RKO (cell line): ENCODE results near the gene ZNF420.
"Not testable (repeated sequence)": the region's sequence is repeated elsewhere in the genome, so short reads cannot be mapped to it uniquely, and the experiment has no call there.

Experiments used
- DNase-seq: peaks from one replicate; pipeline ENCODE4 v3.0.0-alpha.2; 2016; ENCODE audit warnings: low spot score

The ZNF420 gene

GRCh38 chr19:37077934-37078716, at the start of gene ZNF420:
ZNF420 (plus strand) TSS chr19:37078433; CDS start chr19:37089119, 10,686 bp downstream.
- DNase-seq = peak; percentile 95

GRCh38 chr19:37045140-37045539, 33.1 kb upstream of the ZNF420 start:
- no peak for DNase-seq

GRCh38 chr19:37055330-37055729, 22.9 kb upstream of the ZNF420 start:
- no peak for DNase-seq

DNA sequence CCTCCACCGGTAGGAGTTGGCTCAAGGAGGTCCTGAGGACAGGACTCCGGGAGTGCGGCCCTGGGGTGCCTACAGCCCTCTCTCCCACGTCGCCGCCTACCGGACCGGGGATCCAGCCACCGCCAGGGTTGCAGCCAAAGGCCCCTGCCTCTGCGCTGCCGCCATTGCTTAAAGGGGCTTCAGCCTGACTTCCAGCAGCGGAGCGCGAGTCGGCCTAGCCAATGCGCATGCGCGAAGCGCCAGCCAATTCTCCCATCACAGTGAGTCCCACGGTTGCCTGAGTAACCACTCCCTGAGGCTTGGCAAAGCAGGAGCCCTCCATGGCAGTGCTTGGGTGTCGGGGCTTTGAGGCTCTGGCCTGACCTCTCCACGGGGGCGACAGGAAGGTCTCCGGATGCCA, 21.5 kb upstream of the ZNF420 start:
- no peak for DNase-seq

DNA sequence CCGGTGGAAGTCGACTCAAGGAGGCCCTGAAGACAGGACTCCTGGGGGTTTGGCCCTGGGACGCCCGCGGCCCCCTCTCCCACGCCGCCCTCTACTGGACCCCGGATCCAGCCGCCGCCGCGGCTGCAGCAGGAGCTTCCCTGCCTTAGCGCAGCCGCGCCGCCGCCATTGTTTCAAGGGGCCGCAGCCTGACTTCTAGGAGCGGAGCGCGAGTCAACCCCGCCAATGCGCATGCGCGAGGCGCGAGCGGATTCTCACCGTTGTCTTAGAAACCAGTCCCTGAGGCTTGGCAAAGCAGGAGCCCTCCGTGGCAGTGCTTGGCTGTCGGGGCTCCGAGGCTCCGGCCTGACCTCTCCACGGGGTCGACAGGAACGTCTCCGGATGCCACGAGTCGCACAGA, 19.1 kb upstream of the ZNF420 start:
- DNase-seq = no peak

GRCh38 chr19:37064886-37065285, 13.3 kb upstream of the ZNF420 start:
- not testable (repeated sequence) for DNase-seq

GRCh38 chr19:37074111-37074510, 4.1 kb upstream of the ZNF420 start:
- no peak for DNase-seq

- no peak for DNase-seq
Observed at GRCh38 chr19:37074819-37075362, 3.3 kb upstream of the ZNF420 start.

DNA sequence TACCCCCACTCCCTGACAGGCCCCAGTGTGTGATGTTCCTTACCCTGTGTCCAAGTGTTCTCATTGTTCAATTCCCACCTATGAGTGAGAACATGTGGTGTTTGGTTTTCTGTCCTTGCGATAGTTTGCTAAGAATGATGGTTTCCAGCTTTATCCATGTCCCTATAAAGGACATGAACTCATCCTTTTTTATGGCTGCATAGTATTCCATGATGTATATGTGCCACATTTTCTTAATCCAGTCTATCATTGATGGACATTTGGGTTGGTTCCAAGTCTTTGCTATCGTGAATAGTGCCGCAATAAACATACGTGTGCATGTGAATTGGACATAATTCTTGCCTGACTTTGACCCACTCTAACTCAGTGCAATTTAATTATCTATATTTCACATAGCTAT, 1.7 kb upstream of the ZNF420 start:
- not testable (repeated sequence) for DNase-seq

- DNase-seq = no peak
Observed at GRCh38 chr19:37077501-37077933, 716 bp upstream of the ZNF420 start.

DNA sequence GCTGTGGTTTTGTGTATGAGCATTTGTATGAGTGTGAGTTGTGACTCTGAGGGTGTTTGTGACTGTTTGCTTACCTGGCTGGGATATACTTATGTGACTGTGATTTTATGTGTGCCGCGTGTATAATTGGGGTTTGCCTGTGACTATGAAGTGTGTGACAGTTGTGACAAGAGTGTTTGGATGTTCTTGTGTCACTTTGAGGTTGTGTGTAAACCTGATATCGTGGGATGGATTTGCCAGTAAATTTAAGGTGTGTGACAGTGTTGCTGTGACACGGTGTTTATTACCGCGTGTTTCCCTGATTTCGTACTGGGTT, 442 bp downstream of the ZNF420 start:
- DNase-seq = no peak

GRCh38 chr19:37079238-37079637, 1.0 kb downstream of the ZNF420 start:
- peak; percentile 5 for DNase-seq

DNA sequence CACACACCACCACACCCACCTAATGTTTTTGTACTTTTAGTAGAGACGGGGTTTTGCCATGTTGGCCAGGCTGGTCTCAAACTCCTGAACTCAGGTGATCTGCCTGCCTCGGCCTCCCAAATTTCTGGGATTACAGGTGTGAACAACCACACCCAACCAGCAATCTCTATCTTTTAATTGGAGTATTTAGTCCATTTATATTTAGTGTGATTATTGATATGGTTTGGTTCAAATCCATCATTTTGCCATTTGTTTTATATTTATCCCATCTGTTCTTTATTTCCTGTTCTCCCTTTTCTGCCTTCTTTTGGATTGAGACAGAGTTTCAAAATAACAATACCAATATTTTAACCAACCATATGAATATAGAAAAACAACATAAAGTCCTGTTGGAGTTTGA, 4.1 kb downstream of the ZNF420 start:
- DNase-seq = no peak

GRCh38 chr19:37087110-37087509, 8.9 kb downstream of the ZNF420 start:
- no peak for DNase-seq

DNA sequence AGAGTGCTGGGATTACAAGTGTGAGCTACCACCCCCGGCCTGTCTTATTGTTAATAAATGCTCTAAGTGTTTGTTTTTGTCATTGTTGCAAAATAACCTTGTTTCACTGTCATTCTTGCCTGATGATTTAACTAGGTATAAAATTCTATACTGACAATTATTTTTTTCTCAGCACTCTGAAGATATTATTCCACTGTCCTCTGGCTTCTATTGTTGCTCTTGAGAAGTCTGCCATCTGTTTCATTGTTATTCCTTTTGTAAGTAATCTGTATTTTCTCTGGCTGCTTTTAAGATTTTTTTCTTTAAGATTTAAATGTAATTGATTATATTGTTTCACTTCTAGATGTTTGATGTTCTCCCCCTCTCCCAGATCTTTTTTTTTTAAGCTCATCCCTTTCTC, 17.6 kb downstream of the ZNF420 start:
- DNase-seq = no peak

DNA sequence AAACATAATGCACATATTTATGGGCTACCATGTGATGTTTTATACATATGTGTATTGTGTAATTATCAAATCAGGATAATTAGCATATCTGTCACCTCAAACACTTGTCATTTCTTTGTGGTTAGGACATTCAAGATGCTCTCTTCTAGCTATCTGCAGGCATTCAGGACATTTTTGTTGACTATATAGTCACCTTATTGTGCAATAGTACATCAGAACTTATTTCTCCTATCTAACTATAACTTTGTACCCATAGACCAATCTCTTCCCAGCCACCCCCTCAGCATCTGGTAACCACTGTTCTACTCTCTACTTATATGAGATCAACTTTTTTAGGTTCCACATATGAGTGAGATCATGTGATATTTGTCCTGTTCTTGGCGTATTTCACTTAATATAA, 20.3 kb downstream of the ZNF420 start:
- DNase-seq = no peak

- DNase-seq = not testable (repeated sequence)
Observed at GRCh38 chr19:37104135-37104534, 25.9 kb downstream of the ZNF420 start.

DNA sequence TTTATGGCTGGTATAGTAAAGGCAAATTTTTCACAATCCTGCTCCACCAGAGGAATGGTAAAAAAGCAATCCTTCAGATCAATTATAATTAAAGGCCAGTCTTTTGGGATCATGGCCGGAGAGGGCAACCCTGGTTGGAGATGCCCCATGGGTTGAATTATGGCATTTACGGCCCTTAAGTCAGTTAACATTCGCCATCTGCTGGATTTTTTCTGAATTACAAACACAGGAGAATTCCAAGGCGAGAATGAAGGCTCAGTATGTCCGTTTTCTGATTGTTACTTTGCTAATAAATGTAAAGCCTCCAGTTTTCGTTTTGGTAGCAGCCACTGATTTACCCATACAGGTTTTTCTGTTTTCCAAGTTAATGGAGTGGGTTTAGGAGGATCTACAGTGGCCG, 33.5 kb downstream of the ZNF420 start:
- peak; percentile 62 for DNase-seq

- DNase-seq = peak; percentile 51
Observed at GRCh38 chr19:37114001-37114400, 35.8 kb downstream of the ZNF420 start.

DNA sequence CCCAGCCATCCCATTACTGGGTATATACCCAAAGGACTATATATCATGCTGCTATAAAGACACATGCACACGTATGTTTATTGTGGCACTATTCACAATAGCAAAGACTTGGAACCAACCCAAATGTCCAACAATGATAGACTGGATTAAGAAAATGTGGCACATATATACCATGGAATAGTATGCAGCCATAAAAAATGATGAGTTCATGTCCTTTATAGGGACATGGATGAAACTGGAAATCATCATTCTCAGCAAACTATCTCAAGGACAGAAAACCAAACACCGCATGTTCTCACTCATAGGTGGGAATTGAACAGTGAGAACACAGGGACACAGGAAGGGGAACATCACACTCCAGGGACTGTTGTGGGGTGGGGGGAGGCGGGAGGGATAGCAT, 43.9 kb downstream of the ZNF420 start:
- not testable (repeated sequence) for DNase-seq

- DNase-seq = peak; percentile 84
Observed at GRCh38 chr19:37127999-37128820, 50.0 kb downstream of the ZNF420 start.

- no peak for DNase-seq
Observed at GRCh38 chr19:37128821-37129177, 50.6 kb downstream of the ZNF420 start.

DNA sequence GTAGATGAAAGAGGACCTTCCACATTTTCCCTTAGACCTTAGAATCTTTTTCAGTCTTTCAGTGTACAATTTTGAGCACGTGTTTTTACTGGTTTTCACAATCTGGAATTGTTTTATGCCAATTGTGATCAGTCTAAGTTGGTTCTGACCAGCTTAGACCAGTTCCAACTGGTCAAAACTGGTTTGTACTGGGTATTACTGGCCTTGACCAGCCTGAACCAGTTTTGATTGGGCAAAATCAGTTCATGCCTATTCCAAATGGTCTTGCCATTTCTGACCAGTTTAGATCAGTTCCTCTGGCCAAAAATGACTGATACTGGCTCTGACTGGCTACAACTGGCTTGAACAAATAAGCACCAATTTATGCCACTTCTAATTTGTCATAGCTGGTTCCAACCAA, 57.9 kb downstream of the ZNF420 start:
- DNase-seq = no peak
